HCT116 (cell line): ENCODE results near the gene COL5A1.

Source experiments
- CBX3 ChIP-seq: IDR thresholded peaks from 2 replicates; pipeline ENCODE4 v1.6.1; 2012; ENCODE audit warnings: low read depth
- CTCF ChIP-seq, 3 experiments: fragments of 200-600 bp in 1 of 3; sonication (generic) in 1 of 3; IDR thresholded peaks in 2 of 3; conservative IDR thresholded peaks in 1 of 3; 2 replicates each; pipeline ENCODE4 v1.5.1; 2012 to 2017; ENCODE audit warnings: low read depth in 2 of 3, low read length in 2 of 3, antibody characterized with exemption in 1 of 3, borderline replicate concordance in 1 of 3, control low read depth in 1 of 3, mild to moderate bottlenecking in 1 of 3, mixed read lengths in 1 of 3, mixed run types in 1 of 3, moderate library complexity in 1 of 3; ENCODE audit not compliant: insufficient read depth in 1 of 3
- EZH2 ChIP-seq: fragments of 200-600 bp; sonication (generic); IDR thresholded peaks from 2 replicates; pipeline ENCODE4 v1.6.1; 2017; ENCODE audit warnings: antibody characterized with exemption, mixed run types
- EZH2phosphoT487 ChIP-seq: fragments of 200-600 bp; IDR thresholded peaks from 2 replicates; pipeline ENCODE4 v1.6.1; 2018; ENCODE audit warnings: antibody characterized with exemption, borderline replicate concordance
- MAX ChIP-seq: IDR thresholded peaks from 2 replicates; pipeline ENCODE4 v1.6.1; 2012
- POLR2A ChIP-seq: IDR thresholded peaks from 2 replicates; pipeline ENCODE4 v1.7.0; 2011; ENCODE audit warnings: borderline replicate concordance; ENCODE audit not compliant: insufficient read depth, insufficient read length; ENCODE audit errors: extremely low read depth
- POLR2AphosphoS5 ChIP-seq: IDR thresholded peaks from 2 replicates; pipeline ENCODE4 v1.6.1; 2011; ENCODE audit warnings: mild to moderate bottlenecking, low read depth, low read length, moderate library complexity
- RAD21 ChIP-seq: IDR thresholded peaks from 2 replicates; pipeline ENCODE4 v1.6.1; 2012; ENCODE audit warnings: low read depth, mild to moderate bottlenecking
- REST ChIP-seq: IDR thresholded peaks from 2 replicates; pipeline ENCODE4 v1.6.1; 2012; ENCODE audit warnings: low read depth
- SIN3A ChIP-seq: IDR thresholded peaks from 2 replicates; pipeline ENCODE4 v1.6.1; 2012; ENCODE audit warnings: low read depth
- SP1 ChIP-seq: IDR thresholded peaks from 2 replicates; pipeline ENCODE4 v1.6.1; 2012; ENCODE audit warnings: low read depth
- SRF ChIP-seq: IDR thresholded peaks from 2 replicates; pipeline ENCODE4 v1.6.1; 2012; ENCODE audit warnings: low read depth
- TCF7L2 ChIP-seq: IDR thresholded peaks from 2 replicates; pipeline ENCODE4 v1.7.0; 2011; ENCODE audit warnings: borderline replicate concordance, inconsistent platforms; ENCODE audit not compliant: insufficient read depth, insufficient read length; ENCODE audit errors: extremely low read depth
- YY1 ChIP-seq: IDR thresholded peaks from 2 replicates; pipeline ENCODE4 v1.6.1; 2011; ENCODE audit warnings: low read length, low read depth, moderate library complexity, mild to moderate bottlenecking; ENCODE audit not compliant: insufficient replicate concordance; ENCODE audit errors: extremely low read depth

- TF ChIP-seq SP1 (no peak), CTCF (IDR thresholded peaks at IDR 0.05 in 2 of 3, conservative IDR thresholded peaks at IDR 0.05 in 1 of 3; ENCODE audit: borderline replicate concordance in 1 of 3, insufficient read depth in 1 of 3, low read depth in 2 of 3, low read length in 2 of 3) (no peak), EZH2 (no peak), MAX (no peak), POLR2A (no peak), REST (no peak), TCF7L2 (no peak), CBX3 (no peak), POLR2AphosphoS5 (no peak), SIN3A (no peak), YY1 (no peak), RAD21 (no peak), EZH2phosphoT487 (no peak), SRF (no peak)
These were observed 109.0 kb downstream of the COL5A1 start for GRCh38 chr9:134750450-134751155.
